Activated T-cell treated with anti-CD3 and anti-CD28 coated beads, Interleukin-2, amount 50 U/mL, for 1 hour (primary cell): ENCODE data around the gene TNFRSF13B.

Experiments used
- DNase-seq: peaks from one replicate; pipeline ENCODE4 v3.0.0-alpha.2; 2020

Gene TNFRSF13B

DNA sequence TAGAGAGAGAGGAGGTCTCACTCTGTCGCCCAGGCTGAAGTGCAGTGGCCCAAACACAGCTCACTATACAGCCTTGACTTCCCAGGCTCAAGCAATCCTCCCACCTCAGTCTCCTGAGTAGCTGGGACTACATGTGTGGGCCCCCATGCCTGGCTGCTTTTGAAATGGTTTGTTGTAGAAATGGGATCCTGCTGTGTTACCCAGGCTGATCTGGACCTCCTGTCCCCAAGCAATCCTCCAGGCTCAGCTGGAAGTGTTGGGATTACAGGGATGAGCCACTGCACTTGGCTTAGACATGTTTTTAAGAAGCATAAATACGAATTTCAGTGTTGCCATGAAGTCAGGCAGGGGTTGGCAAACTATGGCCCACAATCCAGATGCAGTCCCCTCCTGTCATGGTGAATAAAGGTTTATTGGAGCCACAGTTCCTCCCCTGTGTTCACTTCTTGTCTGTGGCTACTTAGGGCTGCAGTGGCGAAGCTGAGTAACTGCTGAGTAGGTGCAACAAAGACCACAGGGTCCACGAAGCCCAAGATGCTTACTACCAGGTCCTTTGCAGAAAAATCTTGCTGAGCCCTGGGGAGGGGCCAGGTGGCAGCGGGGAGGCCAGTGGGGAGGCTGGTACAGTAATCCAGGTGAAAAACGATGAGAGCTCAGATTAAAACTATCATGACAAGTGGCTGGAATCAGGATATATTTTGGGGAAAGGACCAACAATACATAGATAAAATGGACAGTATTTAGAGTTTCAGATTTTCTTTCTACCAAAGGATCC, 35.2 kb downstream of the TNFRSF13B start:
- DNase-seq = no peak

DNA sequence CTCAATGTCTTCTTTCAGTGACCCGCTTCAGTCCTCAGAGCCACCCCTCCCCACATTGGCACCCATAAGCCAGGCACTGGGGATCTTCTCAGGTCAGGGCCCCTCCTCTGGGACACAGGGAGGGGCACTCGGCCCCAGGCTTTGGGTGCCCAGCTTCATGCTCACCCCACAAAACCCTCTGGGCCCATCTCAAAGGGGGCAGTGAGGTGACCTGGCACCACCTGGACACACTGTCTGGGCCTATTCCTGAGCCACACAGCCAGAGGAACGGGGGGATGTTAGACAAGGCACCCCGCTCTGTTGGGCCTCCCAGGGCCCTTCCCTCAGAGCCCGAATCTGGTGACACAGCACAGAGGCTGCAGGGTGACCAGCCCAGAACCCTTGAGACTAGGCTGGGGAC, 36.1 kb downstream of the TNFRSF13B start:
- DNase-seq = no peak

DNA sequence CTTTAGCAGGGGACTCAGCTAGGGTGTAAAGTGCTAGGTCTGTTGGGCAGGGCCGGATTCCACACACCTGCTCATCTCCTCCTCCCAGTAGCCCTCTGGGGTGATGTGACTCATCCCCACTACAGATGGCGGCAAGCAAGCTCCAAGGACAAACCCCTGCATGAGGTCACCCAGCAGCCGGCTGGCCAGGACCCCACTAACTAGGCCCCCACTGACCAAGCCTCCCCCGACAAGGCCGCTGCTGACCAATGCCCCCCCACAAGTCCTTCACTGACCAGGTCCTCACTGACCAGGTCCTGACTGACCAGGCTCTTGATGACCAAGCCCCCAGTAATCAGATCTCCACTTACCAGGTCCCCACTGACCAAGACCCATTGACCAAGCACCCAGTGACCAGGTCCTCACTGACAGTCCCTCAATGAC, 36.7 kb downstream of the TNFRSF13B start:
- no peak for DNase-seq

DNA sequence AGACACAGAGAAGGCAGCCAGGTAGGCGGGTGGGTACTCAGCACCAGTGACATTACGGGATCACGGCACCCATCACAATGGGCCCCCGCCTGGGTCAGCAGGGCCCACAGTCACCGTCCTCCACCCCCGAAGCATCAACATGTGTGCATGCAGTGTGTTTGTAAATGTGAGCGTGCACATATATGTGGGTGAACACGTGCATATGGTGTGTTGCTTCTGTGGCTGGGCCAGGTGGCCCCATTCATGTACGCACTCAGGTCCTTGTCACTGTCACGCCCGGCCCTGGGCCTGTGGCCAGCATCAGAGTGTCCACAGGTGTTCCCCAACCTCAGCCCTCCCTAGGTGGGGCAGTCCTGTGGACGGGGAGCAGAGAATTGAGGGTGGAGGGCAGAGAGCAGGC, 37.1 kb downstream of the TNFRSF13B start:
- no peak for DNase-seq

DNA sequence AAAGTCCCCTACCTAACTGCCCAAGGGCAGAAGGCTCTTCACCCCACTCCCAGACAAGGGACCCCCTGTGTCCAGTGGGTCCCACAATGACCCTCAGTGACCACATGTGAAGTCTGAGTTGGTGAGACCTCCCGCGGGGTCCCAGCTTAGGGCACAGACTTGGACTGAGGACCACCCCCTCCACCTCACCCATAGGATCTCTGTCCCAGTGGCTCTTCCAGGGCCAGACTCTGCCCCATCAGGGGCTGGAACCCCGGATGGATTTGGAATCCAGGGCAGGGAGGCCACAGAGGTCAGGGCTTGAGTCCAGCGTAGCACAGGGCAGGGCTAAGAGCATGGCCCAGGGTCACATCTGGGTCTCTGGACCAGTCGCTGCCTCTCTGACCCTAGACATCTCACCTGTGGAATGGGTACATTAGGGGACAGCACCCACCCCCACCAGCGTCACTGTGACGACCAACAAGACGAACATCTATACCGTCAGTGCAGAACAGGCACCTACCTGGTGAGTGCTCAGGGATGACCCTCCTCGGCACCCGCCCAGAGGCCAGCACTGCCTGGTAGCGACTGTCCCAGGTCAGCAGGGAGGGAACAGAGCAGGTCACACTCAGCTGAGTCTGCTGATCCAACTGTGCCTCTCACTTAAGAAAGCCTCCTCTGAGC, 37.7 kb downstream of the TNFRSF13B start:
- DNase-seq = no peak

DNA sequence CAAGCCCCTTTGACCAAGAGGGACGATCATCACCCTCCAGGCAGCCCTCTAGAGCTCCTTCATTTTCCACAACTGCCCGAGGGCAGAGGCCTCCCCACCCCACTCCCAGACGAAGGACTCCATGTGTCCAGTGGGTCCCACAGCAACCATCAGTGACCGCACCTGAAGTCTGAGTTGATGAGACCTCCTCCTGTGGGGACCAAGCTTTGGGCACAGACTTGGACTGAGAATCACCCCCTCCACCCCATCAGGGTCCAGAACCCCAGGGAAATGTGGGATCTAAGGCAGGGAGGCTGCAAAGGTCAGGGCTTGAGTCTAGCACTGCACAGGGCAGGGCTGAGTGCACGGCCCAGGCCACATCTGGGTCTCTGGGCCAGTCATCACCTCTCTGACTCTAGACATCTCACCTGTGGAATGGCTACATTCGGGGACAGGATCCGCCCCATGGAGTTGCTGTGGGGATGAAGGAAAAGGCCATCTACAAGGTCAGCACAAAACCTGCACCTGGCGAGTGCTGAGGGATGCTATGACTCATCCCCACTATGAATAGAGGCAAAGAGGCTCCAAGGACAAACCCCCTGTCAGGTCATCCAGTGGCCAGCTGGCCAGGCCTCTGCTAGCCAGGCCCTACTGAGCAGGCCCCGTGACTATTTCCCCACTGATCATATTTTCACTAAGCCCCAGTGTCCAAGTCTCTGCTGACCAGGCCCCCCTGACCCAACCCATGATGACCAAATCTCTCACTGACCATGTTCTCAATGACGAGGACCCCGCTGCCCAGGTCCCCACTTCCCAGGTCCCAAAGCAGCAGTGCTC, 38.4 kb downstream of the TNFRSF13B start:
- DNase-seq = no peak

DNA sequence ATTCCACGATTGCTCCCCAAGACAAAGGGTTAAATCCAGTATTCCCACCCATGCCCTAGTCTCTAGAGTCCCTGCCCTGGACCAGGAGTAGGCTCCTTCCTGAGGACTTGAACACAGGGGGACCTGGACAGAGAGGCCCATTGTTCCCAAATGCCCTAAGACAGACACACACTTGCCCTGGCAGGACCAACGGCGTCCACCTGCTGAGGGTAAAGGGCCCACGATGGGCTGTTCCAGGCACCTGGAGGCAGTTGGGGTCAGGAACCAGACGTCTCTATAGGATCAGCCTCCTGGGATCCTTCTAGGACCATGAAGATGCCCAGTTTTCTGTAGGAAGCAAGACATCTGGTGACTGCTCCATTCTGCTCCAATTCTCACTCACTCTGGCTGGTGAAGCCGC, 39.3 kb downstream of the TNFRSF13B start:
- DNase-seq = no peak

DNA sequence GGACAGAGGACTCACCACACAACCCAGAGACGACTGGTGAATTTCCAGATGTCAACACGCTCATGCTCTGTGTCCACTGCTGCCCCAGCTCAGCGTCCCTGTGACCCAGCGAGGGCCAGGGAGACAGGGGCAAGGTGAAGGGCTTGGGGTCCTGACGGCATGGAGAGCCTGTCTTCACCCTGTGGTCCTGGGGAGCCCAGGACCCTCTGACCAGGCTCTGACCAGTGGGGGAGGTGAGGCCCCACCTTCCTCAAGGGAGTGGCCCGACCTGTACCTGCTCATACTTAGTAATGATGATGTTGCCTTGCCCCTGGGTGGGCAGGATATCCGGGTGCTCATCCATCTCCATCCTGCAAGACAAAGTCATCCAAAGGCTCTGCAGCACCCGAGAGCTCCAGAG, 39.8 kb downstream of the TNFRSF13B start:
- no peak for DNase-seq

DNA sequence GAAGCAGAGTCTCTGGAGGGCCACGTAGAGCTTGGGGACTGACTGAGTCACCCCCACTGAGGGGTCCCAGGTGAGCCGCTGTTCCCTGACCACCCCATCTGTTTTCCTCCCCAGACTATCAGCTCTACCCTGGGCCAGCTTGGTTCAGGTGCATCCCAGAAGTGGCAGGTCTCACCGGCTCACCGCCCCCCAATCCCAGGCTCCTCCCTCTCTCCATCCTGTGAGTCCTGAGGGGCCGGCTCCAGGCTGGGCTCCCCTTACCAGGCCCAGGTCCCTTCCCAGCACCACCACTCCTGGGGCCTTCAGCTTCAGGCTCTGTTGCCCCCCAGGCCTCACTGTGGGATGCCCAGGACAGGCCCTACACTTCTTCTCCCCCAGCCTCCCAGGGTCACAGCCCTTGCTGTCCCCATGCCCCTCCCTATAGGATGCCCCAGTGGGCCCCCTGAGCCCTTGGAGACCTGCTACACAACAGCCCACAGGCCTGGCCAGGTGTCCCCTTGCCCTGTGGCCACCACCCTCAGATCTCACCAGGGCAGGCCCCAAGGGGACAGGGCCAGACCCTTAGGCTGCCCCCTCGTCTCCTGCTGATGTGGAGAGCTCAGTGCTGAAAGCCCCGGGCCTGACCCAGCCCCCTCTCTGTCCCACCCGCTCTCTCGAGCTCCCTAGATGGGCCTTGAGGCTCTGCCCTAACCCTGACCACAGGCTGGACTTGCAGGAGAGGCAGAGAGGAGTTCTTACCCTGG, 40.4 kb downstream of the TNFRSF13B start:
- no peak for DNase-seq

DNA sequence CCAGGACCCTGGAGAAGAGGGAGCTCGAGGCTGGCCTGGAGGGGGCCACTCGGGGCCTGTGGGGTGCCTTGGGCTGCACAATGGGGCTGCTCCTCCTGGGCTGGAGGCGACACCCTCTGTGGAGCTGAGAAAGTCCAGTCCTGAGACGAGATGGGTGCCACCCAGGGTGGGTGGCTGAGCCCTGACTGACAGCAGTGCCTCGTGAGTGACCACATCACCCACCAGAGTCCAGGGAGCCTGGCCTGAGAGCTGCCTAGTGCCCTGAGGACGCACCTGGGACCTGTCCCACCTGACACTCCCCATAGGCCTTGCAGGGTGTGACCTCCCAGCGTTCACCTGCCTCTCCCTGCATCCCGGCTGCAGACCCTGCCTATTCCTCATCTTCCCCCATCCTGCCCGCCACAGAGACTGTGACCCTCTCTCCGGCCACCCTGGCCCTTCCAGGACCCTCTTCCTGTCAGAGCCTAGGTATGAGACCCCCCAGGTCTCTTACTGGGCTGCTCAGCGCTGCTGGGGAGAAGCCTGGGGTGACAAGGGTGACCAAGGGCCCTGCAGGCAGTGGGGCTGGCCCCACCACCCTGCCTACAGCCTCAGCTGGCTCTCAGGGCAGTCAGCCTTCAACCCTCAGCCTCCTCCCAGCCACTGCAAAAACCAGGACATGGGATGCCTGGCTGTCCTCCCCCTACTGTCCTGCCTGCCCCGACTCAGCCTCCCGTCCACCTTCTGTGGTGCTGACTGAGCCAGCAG, 41.2 kb downstream of the TNFRSF13B start:
- DNase-seq = no peak

DNA sequence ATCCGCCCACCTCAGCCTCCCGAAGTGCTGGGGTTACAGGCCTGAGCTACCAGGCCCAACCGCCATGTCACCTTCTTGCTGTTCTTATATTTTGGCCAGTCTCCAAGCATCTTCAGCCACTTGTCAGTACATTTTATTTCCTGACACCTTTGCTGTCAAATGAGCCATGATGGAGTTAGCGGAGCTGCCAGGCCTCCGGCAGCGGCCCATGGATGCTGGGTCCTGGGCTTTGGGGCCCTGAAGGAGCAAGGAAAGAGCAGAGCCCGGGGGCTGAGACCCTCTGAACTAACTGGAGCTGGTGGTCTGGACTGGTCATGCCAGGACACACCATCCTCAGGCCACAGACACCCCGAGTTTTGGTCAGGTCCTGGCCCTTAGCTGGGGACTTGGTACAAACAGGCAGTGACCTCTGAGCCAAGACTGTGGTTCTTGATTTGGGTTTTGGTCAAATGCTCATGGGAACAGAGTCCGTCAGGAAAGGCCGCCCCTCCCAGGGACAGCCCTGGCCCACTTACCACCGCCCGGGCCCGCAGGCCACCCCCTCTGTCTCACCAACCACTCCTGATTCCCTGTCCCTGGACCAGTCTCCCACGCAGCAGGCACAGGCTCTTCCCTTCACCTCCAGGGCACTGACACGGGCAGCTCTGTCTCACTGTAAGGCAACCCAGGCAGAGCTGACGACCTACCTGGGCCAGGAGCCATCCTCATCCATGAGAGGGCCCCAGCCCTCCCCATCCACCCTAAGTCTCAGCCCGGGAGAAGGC, 42.0 kb downstream of the TNFRSF13B start:
- no peak for DNase-seq

DNA sequence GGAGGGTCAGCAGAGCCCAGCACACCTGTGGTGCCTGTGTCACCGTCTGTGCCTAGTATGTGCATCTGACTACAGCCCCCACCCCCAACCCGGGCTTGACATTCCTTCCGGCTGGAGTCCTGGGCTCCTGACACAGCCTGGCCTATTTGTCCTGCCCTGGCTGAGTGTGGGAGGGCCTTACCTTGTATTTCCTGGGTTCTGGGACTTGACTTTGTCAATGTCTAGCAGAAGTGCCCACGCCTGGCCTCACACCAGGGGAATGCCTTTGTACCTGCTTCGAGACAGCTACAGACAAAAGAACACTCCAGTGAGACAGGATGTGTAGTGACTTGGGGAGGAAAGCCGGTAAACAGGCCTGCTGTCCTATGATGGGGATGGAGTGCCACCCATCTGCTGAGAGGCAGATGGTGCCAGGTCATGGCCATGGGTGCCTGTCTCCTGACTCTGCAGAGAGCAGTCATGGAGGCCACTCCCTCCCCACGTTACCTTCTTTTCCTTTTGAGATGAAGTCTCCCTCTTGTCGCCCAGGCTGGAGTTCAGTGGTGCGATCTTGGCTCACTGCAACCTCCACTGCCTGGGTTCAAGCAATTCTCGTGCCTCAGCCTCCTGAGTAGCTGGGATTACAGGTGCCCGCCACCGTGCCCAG, 42.8 kb downstream of the TNFRSF13B start:
- no peak for DNase-seq

DNA sequence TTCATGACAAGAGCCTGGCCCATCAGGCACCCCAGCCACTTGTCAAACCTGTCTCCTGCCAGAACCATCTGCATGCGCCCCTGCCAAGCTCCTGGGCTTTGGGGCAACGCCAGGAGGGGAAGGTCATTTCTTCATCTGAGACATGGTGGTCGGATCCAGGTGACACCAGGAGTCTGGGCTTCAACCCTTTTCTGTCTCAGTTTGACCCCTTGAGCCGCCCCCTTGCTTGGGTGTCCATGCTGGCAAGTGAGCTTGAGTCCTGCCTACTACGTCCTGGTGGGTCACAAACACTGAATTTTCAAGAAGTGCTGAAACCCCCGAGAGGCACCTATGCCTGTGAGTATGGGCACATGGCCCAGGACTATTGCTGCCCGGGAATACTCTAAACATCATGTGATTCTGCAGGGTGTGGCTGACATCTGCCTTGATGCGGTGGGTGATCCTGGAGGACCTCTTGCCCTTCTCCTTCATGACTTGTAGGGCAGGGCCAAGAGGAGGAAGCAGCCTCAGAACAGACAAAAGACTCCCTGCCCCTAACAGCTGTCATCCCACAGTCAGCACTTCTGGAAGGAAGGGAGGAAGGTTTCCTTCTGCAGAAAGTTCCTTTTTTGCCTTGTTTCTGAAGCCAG, 43.4 kb downstream of the TNFRSF13B start:
- DNase-seq = no peak

DNA sequence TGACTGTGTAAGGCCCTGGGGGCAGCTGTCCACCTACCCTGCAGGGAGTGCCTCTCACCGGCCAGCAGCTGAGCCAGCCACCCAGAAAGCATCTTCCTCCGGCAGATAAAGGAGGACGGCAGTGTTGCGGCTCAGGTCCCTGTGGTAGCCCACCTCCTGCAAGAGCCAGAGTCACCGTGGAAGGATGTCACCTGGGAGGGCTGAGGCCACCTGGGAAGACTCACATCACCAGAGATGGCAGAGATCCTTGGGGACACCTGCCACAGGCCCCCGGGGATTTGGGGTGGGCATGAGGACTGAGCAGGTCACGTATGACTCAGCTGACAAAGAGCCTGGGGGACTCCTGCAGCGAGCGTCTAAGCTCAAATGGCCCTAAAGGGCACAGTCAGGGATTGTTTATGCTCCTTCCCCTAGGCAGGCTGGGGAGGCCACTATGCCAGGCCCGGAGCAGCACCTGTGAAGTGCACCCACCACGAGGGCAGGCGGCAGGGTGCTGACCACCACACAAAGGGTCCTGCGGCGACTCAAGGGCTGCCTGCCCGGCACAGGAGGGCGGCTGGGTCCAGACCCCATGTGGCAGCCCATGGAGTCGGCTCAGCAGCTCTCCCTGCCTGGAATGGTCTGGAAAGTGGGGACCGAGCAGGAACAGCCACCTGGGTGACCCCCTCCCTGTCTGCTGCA, 44.1 kb downstream of the TNFRSF13B start:
- no peak for DNase-seq

DNA sequence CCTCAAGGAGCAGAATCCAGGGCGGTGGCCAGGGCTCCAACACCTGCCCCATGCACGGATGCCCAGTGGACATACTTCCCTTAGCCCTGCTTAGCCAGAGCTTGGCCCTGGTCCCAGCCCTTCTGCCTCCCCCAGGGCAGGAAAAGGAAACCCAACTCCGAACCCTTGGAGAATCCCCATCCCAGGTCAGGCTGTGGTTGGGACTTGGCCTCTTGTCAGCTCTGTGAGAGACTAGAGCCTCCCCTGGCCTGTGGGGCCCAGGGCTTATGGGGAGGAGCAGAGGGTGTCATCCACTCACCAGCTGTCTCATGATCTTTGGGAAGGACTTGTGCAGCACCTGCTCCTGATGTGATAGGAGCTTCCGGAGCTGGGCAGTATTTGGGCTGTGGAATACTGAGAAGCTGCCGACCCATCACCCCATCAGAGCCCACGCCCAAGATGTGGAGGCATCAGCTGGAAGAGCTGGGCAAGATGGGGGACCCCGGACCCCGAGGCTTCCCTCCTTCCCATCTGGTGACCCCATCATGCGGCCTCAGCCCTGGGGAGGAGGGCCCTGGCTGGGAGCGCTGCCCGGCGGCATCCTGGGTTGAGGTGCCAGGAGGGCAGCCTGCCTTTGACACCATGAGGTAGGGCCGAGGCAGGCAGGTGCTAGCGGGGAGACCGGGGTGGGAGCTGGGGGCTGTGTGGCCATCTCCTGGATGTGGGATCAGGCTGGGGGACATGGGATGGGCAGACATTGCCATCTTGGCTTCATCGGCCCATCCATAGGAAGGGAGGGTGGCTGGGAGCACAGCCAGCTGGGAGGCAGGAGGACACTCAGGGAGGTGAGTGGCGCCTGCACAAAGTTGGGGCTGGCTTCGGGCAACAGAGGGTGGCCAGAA, 45.1 kb downstream of the TNFRSF13B start:
- DNase-seq = no peak

DNA sequence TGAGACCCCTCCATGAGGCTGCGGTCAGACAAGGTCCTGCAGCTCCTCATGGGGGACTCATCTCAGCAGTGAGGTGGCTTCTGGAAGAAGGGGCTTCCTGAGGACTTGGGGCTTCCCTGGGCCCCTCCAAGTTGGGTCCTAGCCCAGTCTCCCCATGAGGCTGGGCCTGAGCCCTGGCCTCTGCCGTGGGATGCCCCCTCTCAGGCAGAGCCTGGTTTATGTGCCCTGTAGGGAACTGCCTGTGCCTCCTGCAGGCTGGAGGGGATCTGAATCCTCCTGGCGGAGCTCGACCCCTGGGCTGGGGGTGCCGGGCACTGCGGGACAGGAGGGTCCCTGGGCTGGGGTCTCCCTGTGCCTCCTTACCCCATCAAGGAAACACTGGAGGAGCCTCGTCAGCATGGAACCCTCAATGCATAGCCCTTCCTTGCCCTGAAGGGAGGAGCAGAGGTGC, 45.8 kb downstream of the TNFRSF13B start:
- no peak for DNase-seq

DNA sequence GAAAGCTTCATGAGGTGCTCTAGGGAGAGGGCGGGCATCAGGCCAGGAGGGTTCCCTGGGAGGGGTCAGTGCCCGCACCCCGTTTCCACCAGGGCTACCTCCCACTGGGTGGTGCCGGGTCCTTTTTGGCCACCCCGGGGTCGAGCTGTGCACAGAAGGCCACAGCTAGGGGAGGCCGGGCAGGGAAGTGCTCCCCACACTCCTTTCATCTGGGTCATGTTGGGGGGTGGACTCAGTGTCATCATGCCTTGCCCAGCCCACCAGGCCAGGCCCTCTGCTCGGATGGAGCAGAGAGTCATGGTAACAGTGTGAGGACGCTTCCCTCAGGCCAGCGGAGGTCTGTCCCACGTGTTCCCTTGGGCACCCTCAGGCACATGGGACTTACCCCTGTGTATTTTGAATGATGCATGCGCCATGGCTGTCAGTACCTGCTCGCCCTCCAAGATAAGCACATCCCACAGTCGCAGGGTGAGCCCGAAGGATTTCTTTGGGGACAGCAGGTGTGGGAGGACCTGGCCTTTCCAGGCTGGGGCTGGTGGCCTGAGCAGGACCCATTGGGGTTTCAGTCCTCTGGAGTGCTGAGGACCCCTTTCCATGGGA, 46.4 kb downstream of the TNFRSF13B start:
- DNase-seq = no peak
